Muscle layer of duodenum (tissue), 2 donors: Measurements from ENCODE around the gene PCCB.
"Not testable (repeated sequence)": the region's sequence is repeated elsewhere in the genome, so short reads cannot be mapped to it uniquely, and the experiment has no call there.

Source experiments
- H3K27ac ChIP-seq: one replicate; pipeline ENCODE4 v1.7.0; 2013; ENCODE audit warnings: mild to moderate bottlenecking, low read length
- H3K27me3 ChIP-seq: one replicate; pipeline ENCODE4 v1.7.0; 2013; ENCODE audit warnings: low read depth, mild to moderate bottlenecking, control low read depth, low read length
- H3K36me3 ChIP-seq, 2 donors: one replicate each; pipeline ENCODE4 v1.7.0; 2013; ENCODE audit warnings: low read length in 2 of 2, control low read depth in 1 of 2, mild to moderate bottlenecking in 1 of 2; ENCODE audit not compliant: insufficient read depth in 2 of 2, control insufficient read depth in 1 of 2
- H3K4me1 ChIP-seq, 2 donors: one replicate each; pipeline ENCODE4 v1.7.0; 2013; ENCODE audit warnings: low read length in 2 of 2, mild to moderate bottlenecking in 2 of 2, control low read depth in 1 of 2, moderate library complexity in 1 of 2; ENCODE audit not compliant: insufficient read depth in 2 of 2, control insufficient read depth in 1 of 2
- H3K4me3 ChIP-seq, 2 donors: one replicate each; pipeline ENCODE4 v1.7.0; 2013; ENCODE audit warnings: low read length in 2 of 2, low read depth in 1 of 2, mild to moderate bottlenecking in 1 of 2
- H3K9me3 ChIP-seq, 2 donors: one replicate each; pipeline ENCODE4 v1.7.0; 2013; ENCODE audit warnings: low read length in 2 of 2, control low read depth in 1 of 2, mild to moderate bottlenecking in 1 of 2; ENCODE audit not compliant: control insufficient read depth in 1 of 2
- donor health status: healthy.

Gene PCCB

GRCh38 chr3:136327671-136328070 is 77.5 kb downstream of the PCCB start:
- H3K27ac ChIP-seq, result no peak overlapping the region
- peaks cover 0 to 7% of the 10 kb centered on the region in 2 donors for H3K9me3 ChIP-seq
- H3K4me1 ChIP-seq, result no peaks in the 10 kb centered on the region
- H3K27me3 ChIP-seq, result no peaks in the 10 kb centered on the region
- no peak overlapping the region for H3K4me3 ChIP-seq
- H3K36me3 ChIP-seq, result peaks cover 38 to 54% of the 10 kb centered on the region in 2 donors

- H3K9me3 ChIP-seq, result no peaks in the 10 kb centered on the region
- no peaks in the 10 kb centered on the region for H3K27me3 ChIP-seq
- H3K36me3 ChIP-seq, result peaks cover 39 to 54% of the 10 kb centered on the region in 2 donors
- H3K27ac ChIP-seq, result no peak overlapping the region
- H3K4me3 ChIP-seq, result no peak overlapping the region
- no peaks in the 10 kb centered on the region for H3K4me1 ChIP-seq
Measured at GRCh38 chr3:136329593-136329992, 79.5 kb downstream of the PCCB start.

GRCh38 chr3:136330900-136331299 is 80.8 kb downstream of the PCCB start:
- H3K27ac ChIP-seq, result no peak overlapping the region
- no peaks in the 10 kb centered on the region for H3K4me1 ChIP-seq
- no peak overlapping the region for H3K4me3 ChIP-seq
- no peaks in the 10 kb centered on the region for H3K9me3 ChIP-seq
- H3K27me3 ChIP-seq, result no peaks in the 10 kb centered on the region
- peaks cover 43 to 60% of the 10 kb centered on the region in 2 donors for H3K36me3 ChIP-seq

- Histone ChIP-seq H3K27me3 (no peaks in the 10 kb centered on the region), H3K4me3 (no peak overlapping the region), H3K9me3 (no peaks in the 10 kb centered on the region), H3K36me3 (peaks cover 40 to 52% of the 10 kb centered on the region in 2 donors), H3K4me1 (no peaks in the 10 kb centered on the region), H3K27ac (no peak overlapping the region)
Measured at GRCh38 chr3:136332302-136332701, 82.2 kb downstream of the PCCB start.

GRCh38 chr3:136332776-136333175 is 82.6 kb downstream of the PCCB start:
- no peaks in the 10 kb centered on the region for H3K9me3 ChIP-seq
- H3K36me3 ChIP-seq, result peaks cover 38 to 47% of the 10 kb centered on the region in 2 donors
- H3K27me3 ChIP-seq, result no peaks in the 10 kb centered on the region
- no peak overlapping the region for H3K27ac ChIP-seq
- no peak overlapping the region for H3K4me3 ChIP-seq
- no peaks in the 10 kb centered on the region for H3K4me1 ChIP-seq

GRCh38 chr3:136334209-136334608 is 84.1 kb downstream of the PCCB start:
- no peaks in the 10 kb centered on the region for H3K9me3 ChIP-seq
- no peaks in the 10 kb centered on the region for H3K4me1 ChIP-seq
- H3K27me3 ChIP-seq, result no peaks in the 10 kb centered on the region
- no peak overlapping the region for H3K27ac ChIP-seq
- no peak overlapping the region for H3K4me3 ChIP-seq
- H3K36me3 ChIP-seq, result peaks cover 33 to 39% of the 10 kb centered on the region in 2 donors

- not testable (repeated sequence) for H3K4me3 ChIP-seq, H3K27me3 ChIP-seq, H3K9me3 ChIP-seq, H3K4me1 ChIP-seq, H3K27ac ChIP-seq
- peaks cover 29 to 40% of the 10 kb centered on the region in 2 donors for H3K36me3 ChIP-seq
Measured at GRCh38 chr3:136334726-136335125, 84.6 kb downstream of the PCCB start.

GRCh38 chr3:136336329-136337100 is 86.4 kb downstream of the PCCB start:
- Histone ChIP-seq H3K36me3 (peaks cover 27 to 55% of the 10 kb centered on the region in 2 donors), H3K27ac (no peak overlapping the region)

GRCh38 chr3:136343446-136343845 is 93.3 kb downstream of the PCCB start:
- no peak overlapping the region for H3K4me3 ChIP-seq
- H3K4me1 ChIP-seq, result peaks cover 0 to 7% of the 10 kb centered on the region in 2 donors
- no peaks in the 10 kb centered on the region for H3K9me3 ChIP-seq
- H3K27ac ChIP-seq, result peak overlapping the region; percentile 54
- peaks cover 9 to 26% of the 10 kb centered on the region in 2 donors for H3K36me3 ChIP-seq
- H3K27me3 ChIP-seq, result no peaks in the 10 kb centered on the region

More at GRCh38 chr3:136336329-136337100, 86.4 kb downstream of the PCCB start:
- Histone ChIP-seq H3K4me3 (no peak overlapping the region), H3K4me1 (no peaks in the 10 kb centered on the region), H3K9me3 (no peaks in the 10 kb centered on the region), H3K27me3 (no peaks in the 10 kb centered on the region)

GRCh38 chr3:136343873-136344555 is 93.9 kb downstream of the PCCB start:
- no peak overlapping the region for H3K4me3 ChIP-seq
- peak overlapping the region; percentile 54 for H3K27ac ChIP-seq
- peaks cover 6 to 22% of the 10 kb centered on the region in 2 donors for H3K36me3 ChIP-seq
- H3K27me3 ChIP-seq, result no peaks in the 10 kb centered on the region
- H3K4me1 ChIP-seq, result peaks cover 0 to 7% of the 10 kb centered on the region in 2 donors
- H3K9me3 ChIP-seq, result no peaks in the 10 kb centered on the region

- Histone ChIP-seq H3K36me3 (peaks cover 5 to 6% of the 10 kb centered on the region in 2 donors), H3K27ac (no peak overlapping the region)
Measured at GRCh38 chr3:136346486-136346885, 96.3 kb downstream of the PCCB start.

More at GRCh38 chr3:136346486-136346885, 96.3 kb downstream of the PCCB start:
- H3K9me3 ChIP-seq, result no peaks in the 10 kb centered on the region
- no peak overlapping the region for H3K4me3 ChIP-seq
- H3K4me1 ChIP-seq, result peaks cover 0 to 17% of the 10 kb centered on the region in 2 donors
- H3K27me3 ChIP-seq, result no peaks in the 10 kb centered on the region
